Tibial artery (tissue), 4 donors: ENCODE measurements around the gene PIGU.

Experiments used
- DNase-seq, 2 donors: peaks; one replicate each; pipeline ENCODE4 v3.0.0-alpha.2; 2019
- H3K27ac ChIP-seq, 2 donors: fragments of 200-600 bp; sonication (generic) in 1 of 2; 1 replicate in 1 of 2; 2 replicates in 1 of 2; pipeline ENCODE4 v1.5.1; 2018 to 2019; ENCODE audit warnings: mild to moderate bottlenecking in 1 of 2
- H3K27me3 ChIP-seq, 2 donors: fragments of 200-600 bp; sonication (generic) in 1 of 2; one replicate each; pipeline versions ENCODE4 v1.5.1 to v1.6.0; 2016 to 2019
- H3K36me3 ChIP-seq, 3 donors: fragments of 200-600 bp; sonication (generic) in 2 of 3; one replicate each; pipeline ENCODE4 v1.5.1; 2016 to 2019; ENCODE audit warnings: mild to moderate bottlenecking in 2 of 3
- H3K4me1 ChIP-seq, 4 donors: fragments of 200-600 bp; sonication (generic) in 2 of 4; 1 replicate in 3 of 4; 2 replicates in 1 of 4; pipeline ENCODE4 v1.5.1; 2016 to 2019
- H3K4me3 ChIP-seq, 2 donors: fragments of 200-600 bp; sonication (generic) in 1 of 2; 1 replicate in 1 of 2; 2 replicates in 1 of 2; pipeline ENCODE4 v1.5.1; 2018 to 2019; ENCODE audit warnings: mild to moderate bottlenecking in 2 of 2
- H3K9me3 ChIP-seq, 3 donors: fragments of 200-600 bp; sonication (generic) in 1 of 3; one replicate each; pipeline ENCODE4 v1.5.1; 2016 to 2019
- CTCF ChIP-seq, 2 experiments: fragments of 200-600 bp in 1 of 2; fragments of 450-650 bp in 1 of 2; IDR thresholded peaks; one replicate each; pipeline ENCODE4 v1.5.1; 2017 to 2019; ENCODE audit warnings: antibody characterized with exemption in 2 of 2, mild to moderate bottlenecking in 1 of 2, moderate library complexity in 1 of 2
- intact Hi-C: fragments of 100-400 bp; cut with DNase I; formaldehyde crosslinking; loops from one replicate; pipeline ENCODE4 v1.15.0; 2023; ENCODE audit warnings: low total_unique reads

Gene PIGU

DNA sequence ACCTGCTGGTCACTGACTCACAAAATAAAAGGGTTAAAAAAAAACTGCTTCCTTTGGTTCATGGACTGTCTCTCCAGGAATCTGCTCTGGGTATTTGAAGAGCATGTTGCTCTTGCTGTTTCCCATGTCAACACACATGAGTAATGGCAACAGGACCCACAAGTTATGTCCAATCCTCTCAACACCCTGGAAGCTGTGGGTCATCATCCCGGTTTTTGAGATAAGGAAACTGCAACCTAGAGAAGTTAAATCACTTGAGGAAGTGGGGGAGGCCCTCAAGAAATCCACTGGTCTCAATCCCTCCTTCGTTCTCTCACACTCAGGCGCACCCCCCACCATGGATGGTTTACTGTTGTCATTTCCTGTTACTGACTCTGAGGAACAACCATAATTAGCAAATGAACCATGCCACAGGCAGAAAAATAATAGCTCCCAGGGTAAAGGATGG lies 106.0 kb downstream of the PIGU start:
- no peak overlapping the region for H3K4me3 ChIP-seq

GRCh38 chr20:34569598-34569997 lies 107.3 kb downstream of the PIGU start:
- H3K4me3 ChIP-seq: no peak overlapping the region
- intact Hi-C loops: no loop called here
- no peak for TF ChIP-seq CTCF (IDR thresholded peaks at IDR 0.05)
- H3K27me3 ChIP-seq: no peaks in the 10 kb centered on the region
- no peaks in the 10 kb centered on the region for H3K9me3 ChIP-seq
- DNase-seq: peak in 1 of 2 donors; percentile 16
- H3K36me3 ChIP-seq: peaks cover 4 to 61% (median 20%) of the 10 kb centered on the region in 3 donors
- H3K27ac ChIP-seq: no peak overlapping the region
- H3K4me1 ChIP-seq: no peaks in the 10 kb centered on the region

More for the DNA sequence above, 106.0 kb downstream of the PIGU start:
- H3K4me1 ChIP-seq: no peaks in the 10 kb centered on the region
- peak in 1 of 2 donors; percentile 37 for DNase-seq
- peaks cover 7 to 62% (median 29%) of the 10 kb centered on the region in 3 donors for H3K36me3 ChIP-seq
- no peak for TF ChIP-seq CTCF (IDR thresholded peaks at IDR 0.05)
- intact Hi-C loops: no loop called here
- H3K27ac ChIP-seq: no peak overlapping the region
- H3K27me3 ChIP-seq: no peaks in the 10 kb centered on the region
- no peaks in the 10 kb centered on the region for H3K9me3 ChIP-seq

GRCh38 chr20:34567892-34568865 lies 108.7 kb downstream of the PIGU start:
- Histone ChIP-seq H3K36me3 (peaks cover 4 to 47% (median 9%) of the 10 kb centered on the region in 3 donors), H3K4me1 (no peaks in the 10 kb centered on the region), H3K9me3 (no peaks in the 10 kb centered on the region), H3K4me3 (no peak overlapping the region), H3K27ac (no peak overlapping the region), H3K27me3 (no peaks in the 10 kb centered on the region)
- TF ChIP-seq CTCF (IDR thresholded peaks at IDR 0.05): no peak
- DNase-seq: peak in 1 of 2 donors; percentile 31
- intact Hi-C loops: no loop called here

DNA sequence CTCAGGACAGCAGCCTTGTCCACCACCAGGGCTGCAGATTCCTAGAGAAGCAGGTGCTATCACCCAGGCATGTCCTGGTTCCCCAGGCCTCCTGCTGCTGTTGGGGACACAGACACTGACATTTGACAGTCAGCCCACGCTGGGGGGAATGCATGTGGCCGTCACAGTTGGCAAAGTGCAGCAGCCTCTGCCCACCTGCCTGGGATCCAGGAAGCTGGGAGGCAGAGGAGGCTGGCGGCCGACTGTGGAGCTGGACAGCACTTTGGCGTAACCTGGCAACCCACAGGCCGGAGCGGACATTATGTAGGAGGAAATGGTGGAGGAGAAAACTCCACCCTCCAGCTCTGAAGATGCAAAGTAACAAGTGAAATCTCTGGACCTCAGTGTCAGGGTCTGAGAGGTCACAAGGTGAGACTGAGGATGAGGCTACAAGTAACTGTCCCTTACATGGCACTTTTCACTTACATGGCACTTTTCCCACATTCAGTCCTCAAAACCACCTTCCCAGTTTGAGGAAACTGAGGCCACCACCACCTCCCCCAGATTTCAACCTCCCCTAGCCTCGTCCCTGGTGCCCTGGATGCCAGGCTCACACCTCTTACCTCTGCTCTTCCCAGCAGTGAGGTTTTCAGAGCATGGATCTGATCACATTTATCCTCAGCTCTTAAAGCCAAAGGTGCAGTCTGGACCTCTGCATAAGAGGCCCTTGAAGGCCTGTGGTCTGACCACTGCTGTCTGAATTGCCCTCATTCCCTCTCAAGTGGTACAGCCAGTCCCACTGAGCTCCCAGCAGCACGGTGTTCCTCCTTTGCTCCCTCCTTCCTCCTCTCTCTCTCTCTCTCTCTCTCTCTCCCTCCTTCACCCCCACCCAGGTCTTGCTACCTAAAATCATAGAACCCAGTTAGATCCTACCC lies 109.7 kb downstream of the PIGU start:
- Histone ChIP-seq H3K9me3 (no peaks in the 10 kb centered on the region), H3K4me3 (no peak overlapping the region), H3K36me3 (peaks cover 4 to 38% (median 7%) of the 10 kb centered on the region in 3 donors), H3K4me1 (no peaks in the 10 kb centered on the region), H3K27ac (no peak overlapping the region), H3K27me3 (no peaks in the 10 kb centered on the region)
- TF ChIP-seq CTCF (IDR thresholded peaks at IDR 0.05): no peak
- intact Hi-C loops: no loop called here
- DNase-seq: no peak

- no peak for DNase-seq
- Histone ChIP-seq H3K36me3 (peaks cover 0 to 22% (median 0%) of the 10 kb centered on the region in 3 donors), H3K4me3 (no peak overlapping the region), H3K27me3 (no peaks in the 10 kb centered on the region), H3K4me1 (no peaks in the 10 kb centered on the region), H3K27ac (no peak overlapping the region), H3K9me3 (no peaks in the 10 kb centered on the region)
- intact Hi-C loops: no loop called here
- TF ChIP-seq CTCF (IDR thresholded peaks at IDR 0.05): no peak
Observed at GRCh38 chr20:34564833-34565232, 112.1 kb downstream of the PIGU start.
